Heart right ventricle (tissue), 16 donors: ENCODE data around the gene GBP3. TPM values are rescaled to one million over a fixed set of nuclear protein-coding genes. Genes with fewer than 3 reads are reported as not detected.
"Not testable (repeated sequence)": the region's sequence is repeated elsewhere in the genome, so short reads cannot be mapped to it uniquely, and the experiment has no call there.

ENCODE experiments used
- ATAC-seq, 8 donors: fragments of 200-7000 bp; cut with Tn5 transposase; one replicate each; pipeline ENCODE4 v1.9.1; 2020; ENCODE audit warnings: mild to moderate bottlenecking in 8 of 8, moderate library complexity in 8 of 8, moderate number of reproducible peaks in 1 of 8
- DNase-seq, 2 donors: peaks; one replicate each; pipeline ENCODE4 v3.0.0-alpha.2; 2020
- H3K27ac ChIP-seq, 10 donors: fragments of 200-600 bp; sonication (generic) in 2 of 10; one replicate each; pipeline versions ENCODE4 v1.5.0 to v1.8.0; 2020 to 2022; ENCODE audit warnings: mild to moderate bottlenecking in 3 of 10
- H3K27me3 ChIP-seq, 7 donors: fragments of 200-600 bp; one replicate each; pipeline ENCODE4 v1.8.0; 2021 to 2022; ENCODE audit warnings: mild to moderate bottlenecking in 2 of 7
- H3K36me3 ChIP-seq, 9 donors: fragments of 200-600 bp; sonication (generic) in 1 of 9; one replicate each; pipeline versions ENCODE4 v1.5.0 to v1.8.0; 2020 to 2022; ENCODE audit warnings: mild to moderate bottlenecking in 2 of 9
- H3K4me1 ChIP-seq, 9 donors: fragments of 200-600 bp; sonication (generic) in 1 of 9; one replicate each; pipeline versions ENCODE4 v1.5.0 to v1.8.0; 2020 to 2022; ENCODE audit warnings: mild to moderate bottlenecking in 4 of 9
- H3K4me3 ChIP-seq, 10 donors: fragments of 200-600 bp; sonication (generic) in 2 of 10; one replicate each; pipeline versions ENCODE4 v1.5.0 to v1.8.0; 2020 to 2022; ENCODE audit warnings: mild to moderate bottlenecking in 7 of 10, moderate library complexity in 2 of 10
- H3K9me3 ChIP-seq, 11 donors: fragments of 200-600 bp in 10 of 11; sonication (generic) in 2 of 11; one replicate each; pipeline versions ENCODE4 v1.5.0 to v1.8.0; 2013 to 2022; ENCODE audit warnings: mild to moderate bottlenecking in 2 of 11, control low read depth in 1 of 11, moderate library complexity in 1 of 11
- CTCF ChIP-seq, 9 donors: fragments of 200-600 bp; sonication (generic) in 2 of 9; IDR thresholded peaks; one replicate each; pipeline versions ENCODE4 v1.5.0 to v1.8.0; 2021 to 2022; ENCODE audit warnings: antibody characterized with exemption in 9 of 9, mild to moderate bottlenecking in 5 of 9, moderate library complexity in 1 of 9
- WGBS, 2 donors: extraction: QIAGEN DNeasy Blood & Tissue Kit; methylation state at CpG; one replicate each; pipeline ENCODE4 v1.1.7; 2013; ENCODE audit warnings: inconsistent platforms in 1 of 2; 5-methylcytosine and 5-hydroxymethylcytosine counted together
- intact Hi-C, 10 donors: fragments of 100-400 bp; cut with DNase I; formaldehyde crosslinking; loops; one replicate each; pipeline versions ENCODE4 v1.11.1 to v1.14.2; 2022
- polyA plus RNA-seq, 2 donors: library from polyadenylated mRNA; stranded (reverse); fragments of 200-250 nt; gene quantifications; one replicate each; pipeline ENCODE4 v1.2.3, GENCODE V29; 2013
- total RNA-seq, 10 donors: library from RNA; stranded (reverse); fragmentation: NEBNext Ultra II Directional in 3 of 10; extraction: Animal tissue kit (Norgen Biotek cat#: 25700) in 3 of 10; gene quantifications; one replicate each; pipeline versions ENCODE4 v1.2.1 to v1.2.4, GENCODE V29; 2021 to 2023
- donor health status: Arrhythmogenic right ventricular cardiomyopathy.
- donor health status: ischemic (EF 13 %, LVEDD 7.1; RV severe dilation, severe dysfunction).
- donor health status: healthy with polysubstance abuse.
- donor health status: DM: no; HTN: yes; CAD: no.
- donor health status: DM: no; HTN: no; CAD: no.
- donor health status: ischemic (EF 25% LVEDD 6.9; RV normal size, moderate dysfunction).
- donor health status: ischemic (EF 25% LVEDD 5.7; RV mildly dilated, moderate dysfunction).
- donor health status: healthy.
- donor health status: DM: yes; HTN: yes; CAD: no.
- donor health status: Ischemic cardiomyopathy.
- donor health status: ischemic (EF 35%, LVEDD 5.7; RV mildly dilated, moderate dysfunction).
- donor health status: nonischemic (EF 11% LVEDD 7.7; RV severe dilation, severe dysfunction).
- donor health status: DM: yes; HTN: yes; CAD: no.
- donor health status: PGD.
- donor health status: ischemic (EF 29% LVEDD 5.4; RV normal size, mild dysfunction).
- donor health status: nonischemic (EF 23%, LVEDD 6.1; RV moderate dilation, normal function).

GBP3 gene
- total and polyA plus RNA-seq, 12 donors = 1.6 to 21.6 (median 6.0) TPM

GRCh38 chr1:89047734-89048133 is 25.1 kb upstream of the GBP3 start:
- Histone ChIP-seq H3K9me3 (peaks cover 0 to 13% (median 0%) of the 10 kb centered on the region in 11 donors), H3K4me1 (no peaks in the 10 kb centered on the region), H3K36me3 (peaks cover 0 to 44% (median 13%) of the 10 kb centered on the region in 9 donors), H3K27ac (no peak overlapping the region), H3K27me3 (no peaks in the 10 kb centered on the region), H3K4me3 (no peak overlapping the region)
- 59 to 63% methylated on average over 3 of the region's 3 CpGs for WGBS, 2 donors
- no peak for DNase-seq
- intact Hi-C loops = no loop called here
- no peak for TF ChIP-seq CTCF (IDR thresholded peaks at IDR 0.05)
- ATAC-seq = no peak

GRCh38 chr1:89046318-89047183 is 23.9 kb upstream of the GBP3 start:
- ATAC-seq, H3K27me3 ChIP-seq, intact Hi-C loops, H3K4me3 ChIP-seq, H3K4me1 ChIP-seq, H3K27ac ChIP-seq, DNase-seq: not testable (repeated sequence)
- Histone ChIP-seq H3K36me3 (peaks cover 0 to 33% (median 7%) of the 10 kb centered on the region in 9 donors), H3K9me3 (peaks cover 0 to 13% (median 0%) of the 10 kb centered on the region in 11 donors)
- 77 to 84% methylated on average over 6 of the region's 6 CpGs for WGBS, 2 donors

DNA sequence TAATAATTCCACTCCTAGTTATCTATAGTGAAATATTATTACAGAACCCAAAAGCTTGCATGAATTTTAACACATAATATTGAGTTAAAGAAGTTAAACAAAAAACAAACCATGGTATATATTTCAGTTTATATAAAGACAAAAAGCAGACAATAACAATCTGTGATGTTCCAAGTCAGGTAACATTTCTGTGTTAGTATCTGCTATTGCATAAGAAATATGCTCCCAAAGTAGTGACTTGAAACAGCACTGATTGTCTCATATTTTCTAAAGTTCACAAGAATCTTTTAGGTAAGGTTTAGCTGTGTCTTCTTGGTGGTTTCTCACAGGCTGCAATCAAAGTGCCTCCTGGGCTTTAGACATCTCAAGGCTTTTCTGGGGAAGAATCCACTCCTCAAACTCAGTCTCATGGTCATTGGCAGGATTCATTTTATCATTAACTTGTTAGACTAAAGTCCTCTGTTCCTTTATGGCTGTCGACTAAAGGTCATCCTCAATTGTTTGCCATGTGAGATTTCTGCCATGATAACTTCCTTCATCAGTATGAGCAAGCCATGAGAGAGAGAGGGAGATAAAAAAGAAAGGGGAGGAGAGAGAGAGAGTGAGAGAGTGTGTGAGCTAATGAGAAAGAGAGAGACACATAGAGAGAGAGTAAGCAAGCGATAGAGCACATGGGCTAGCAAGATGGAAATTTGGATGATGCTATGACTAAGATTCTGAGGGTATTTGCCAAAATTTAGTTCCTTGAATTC is 22.5 kb upstream of the GBP3 start:
- peaks cover 0 to 13% (median 0%) of the 10 kb centered on the region in 11 donors for H3K9me3 ChIP-seq
- H3K27ac ChIP-seq = no peak overlapping the region
- H3K27me3 ChIP-seq = no peaks in the 10 kb centered on the region
- 66 to 75% methylated on average over 2 of the region's 2 CpGs for WGBS, 2 donors
- TF ChIP-seq CTCF (IDR thresholded peaks at IDR 0.05) = no peak
- no peak overlapping the region for H3K4me3 ChIP-seq
- DNase-seq (no peak), ATAC-seq (no peak)
- H3K36me3 ChIP-seq = peaks cover 0 to 20% (median 0%) of the 10 kb centered on the region in 9 donors
- H3K4me1 ChIP-seq = peaks cover 0 to 14% (median 0%) of the 10 kb centered on the region in 9 donors
- intact Hi-C loops = no loop called here

DNA sequence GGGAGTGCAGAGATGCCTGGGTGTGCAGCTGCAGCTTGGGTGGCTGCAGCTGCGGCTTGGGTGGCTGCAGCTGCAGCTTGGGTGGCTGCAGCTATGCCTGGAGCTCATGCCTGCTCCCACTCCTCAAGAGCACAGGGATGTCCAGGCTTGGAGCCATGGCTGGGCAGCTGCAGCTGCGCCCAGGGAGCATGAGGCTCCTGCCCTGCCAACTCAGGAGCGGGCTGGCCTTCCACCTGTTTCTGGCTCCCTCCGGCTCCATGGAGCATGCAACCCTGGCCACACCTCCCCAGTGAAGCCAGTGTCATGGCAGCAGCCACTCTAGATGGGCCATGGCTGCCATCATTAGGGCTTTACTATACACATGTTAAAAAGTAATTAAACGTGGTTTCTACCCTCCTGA is 21.3 kb upstream of the GBP3 start:
- no peak for ATAC-seq
- Histone ChIP-seq H3K27ac (no peak overlapping the region), H3K4me1 (peaks cover 0 to 15% (median 0%) of the 10 kb centered on the region in 9 donors), H3K4me3 (no peak overlapping the region), H3K36me3 (peaks cover 0 to 10% (median 0%) of the 10 kb centered on the region in 9 donors), H3K9me3 (peaks cover 0 to 13% (median 0%) of the 10 kb centered on the region in 11 donors), H3K27me3 (no peaks in the 10 kb centered on the region)
- WGBS, 2 donors = 79 to 82% methylated on average over 5 of the region's 5 CpGs
- TF ChIP-seq CTCF (IDR thresholded peaks at IDR 0.05) = no peak
- DNase-seq = no peak
- intact Hi-C loops = no loop called here
